Islet of Langerhans (tissue), 1 donor: Measurements from ENCODE around the gene AK5.
A peak's percentile ranks its signal among the peaks of the same experiment; 100 is the strongest.

Source experiments
- FAIRE-seq: peaks from one replicate; lab custom pipeline; 2011; peaks lifted over from hg19 to GRCh38; lab: Jason Lieb, UNC

AK5 gene

DNA sequence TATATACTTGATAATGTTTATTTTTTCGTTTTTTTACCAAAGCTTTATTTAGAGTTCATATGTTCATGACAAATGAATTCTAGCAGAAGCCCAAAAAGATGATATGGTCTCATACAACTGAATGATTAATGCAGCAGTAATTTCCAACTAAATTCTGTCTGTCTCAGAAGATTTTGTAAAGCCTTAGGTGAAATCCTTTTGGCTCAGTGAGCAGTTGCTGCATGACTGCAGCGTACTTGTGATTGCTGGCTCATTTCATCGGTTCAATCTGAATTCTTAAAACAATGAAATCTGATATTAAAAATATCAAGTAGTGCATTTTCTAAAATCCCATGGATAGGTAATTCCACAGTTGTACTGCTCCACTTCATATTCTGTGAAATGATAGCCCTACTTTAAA lies 73.2 kb downstream of the AK5 start:
- no peak for FAIRE-seq

DNA sequence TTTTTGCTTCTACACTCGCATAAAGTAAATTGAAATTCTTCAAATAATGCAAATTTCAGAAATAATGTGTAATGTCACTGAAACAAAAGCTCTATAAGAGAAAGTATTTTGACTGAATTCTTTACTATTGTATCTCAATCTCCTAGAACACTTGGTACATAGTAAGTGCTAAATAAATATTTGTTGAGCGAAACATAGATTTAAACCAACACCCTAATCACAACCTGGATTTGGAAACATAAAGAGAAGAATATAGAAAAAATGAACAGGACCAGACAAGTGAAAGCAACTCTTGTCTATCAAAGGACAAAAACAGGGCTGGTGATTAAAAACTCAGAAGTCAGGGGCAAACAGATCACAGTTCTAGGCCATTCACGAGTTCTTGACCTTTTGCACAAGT lies 74.3 kb downstream of the AK5 start:
- FAIRE-seq, result no peak

DNA sequence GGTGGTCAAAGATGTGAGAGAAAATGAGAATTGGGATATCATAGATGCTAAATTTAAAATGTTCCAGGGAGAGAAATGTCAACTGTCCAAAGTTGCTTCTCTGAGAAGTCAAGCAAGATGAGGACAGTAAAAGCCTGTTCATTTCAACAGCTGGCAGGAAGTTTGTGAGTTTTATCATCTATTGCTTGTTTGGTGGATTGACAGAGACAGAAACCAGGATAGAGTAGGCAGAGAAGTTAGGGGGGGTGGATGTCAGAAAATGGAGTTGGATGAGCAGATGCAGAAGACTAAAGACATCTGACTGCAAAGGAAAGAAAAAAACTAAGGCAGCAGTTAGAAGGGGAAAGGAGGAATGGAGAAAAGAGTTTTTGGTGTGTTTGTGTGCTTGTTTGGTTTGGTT lies 78.4 kb downstream of the AK5 start:
- FAIRE-seq, result no peak

DNA sequence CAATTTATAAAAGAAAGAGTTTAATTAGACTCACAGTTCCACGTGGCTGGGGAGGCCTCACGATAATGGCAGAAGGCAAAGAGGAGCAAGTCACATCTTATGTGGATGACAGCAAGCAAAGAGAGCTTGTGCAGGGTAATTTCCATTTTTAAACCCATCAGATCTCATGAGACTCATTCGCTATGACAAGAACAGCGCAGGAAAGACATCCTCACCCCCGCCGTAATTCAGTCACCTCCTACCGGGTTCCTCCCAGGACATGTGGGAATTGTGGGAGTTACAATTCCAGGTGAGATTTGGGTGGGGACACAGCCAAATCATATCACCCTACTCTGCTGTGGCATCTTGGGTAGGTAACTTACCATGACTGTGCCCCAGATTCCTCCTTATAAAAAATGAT lies 79.8 kb downstream of the AK5 start:
- FAIRE-seq, result no peak

DNA sequence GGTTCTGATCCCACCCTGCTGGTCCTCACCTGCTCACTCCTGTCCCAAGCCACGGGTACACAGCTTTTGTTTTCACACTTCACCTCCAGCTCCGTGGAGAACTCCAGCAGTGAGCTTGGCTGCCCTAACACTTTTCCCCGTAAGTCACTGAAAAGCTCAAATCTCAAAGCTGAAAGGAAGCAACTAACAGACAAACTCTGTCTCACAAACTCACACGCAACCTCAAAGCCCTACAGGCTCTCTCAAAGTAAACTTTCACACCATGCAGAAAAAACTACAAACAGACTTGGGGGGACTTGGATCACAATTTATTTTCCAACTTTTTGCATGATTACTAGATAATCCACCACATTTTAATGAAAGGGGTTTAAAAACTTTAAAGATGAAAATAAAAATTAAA lies 88.3 kb downstream of the AK5 start:
- FAIRE-seq, result no peak

DNA sequence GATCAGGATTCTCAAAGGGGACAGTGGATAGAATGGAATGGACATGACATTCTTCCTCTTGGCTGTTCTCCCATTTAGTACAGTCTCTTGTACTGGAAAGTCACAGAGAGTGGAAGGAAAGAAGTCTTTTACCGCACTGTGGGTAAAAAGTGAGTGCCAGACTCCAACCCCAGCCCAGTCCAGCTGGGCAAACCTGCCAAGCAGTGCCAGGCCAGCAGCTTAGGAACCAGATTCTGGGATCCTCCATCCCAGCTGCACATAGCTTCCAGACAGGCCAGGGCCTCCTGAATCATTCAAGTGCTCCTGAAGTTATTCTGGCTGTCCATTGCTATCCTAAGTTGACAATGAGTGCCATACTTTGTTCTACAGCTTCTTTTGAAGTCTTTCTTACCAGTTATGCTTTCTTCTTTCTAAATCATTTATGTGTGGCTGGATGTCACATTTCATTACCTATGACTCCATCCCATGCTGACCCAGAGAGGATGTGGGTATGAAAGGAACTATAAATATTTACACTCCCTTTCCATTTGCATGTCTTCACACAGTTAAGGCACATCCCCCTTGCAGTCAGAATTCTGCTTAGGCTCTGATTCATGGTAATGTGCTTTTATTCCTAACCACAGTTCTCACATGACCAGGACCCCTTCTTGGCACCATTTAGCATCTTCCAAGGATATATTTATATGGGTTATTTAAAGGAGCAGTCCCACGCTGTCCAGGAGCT lies 88.9 kb downstream of the AK5 start:
- FAIRE-seq, result no peak

DNA sequence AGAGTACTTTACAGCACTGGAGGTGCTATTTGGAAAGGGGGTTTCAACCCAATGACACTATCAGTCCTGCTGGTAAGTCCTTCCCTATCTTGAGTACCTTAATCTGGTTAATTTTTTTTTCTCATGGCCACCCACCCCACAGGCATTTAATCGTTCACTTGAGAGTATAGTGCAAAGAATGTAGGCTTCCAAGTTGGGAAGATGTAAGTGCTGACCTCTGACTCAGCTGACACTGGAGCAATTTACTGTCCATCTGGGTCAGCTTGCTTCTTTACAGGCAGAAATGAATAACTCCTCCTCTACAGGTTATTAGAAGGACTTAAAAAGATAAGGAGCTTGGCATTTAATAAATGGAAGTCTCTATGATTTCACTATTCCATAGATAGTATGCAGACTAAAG lies 89.6 kb downstream of the AK5 start:
- no peak for FAIRE-seq

GRCh38 chr1:77373702-77374101 lies 91.9 kb downstream of the AK5 start:
- no peak for FAIRE-seq

DNA sequence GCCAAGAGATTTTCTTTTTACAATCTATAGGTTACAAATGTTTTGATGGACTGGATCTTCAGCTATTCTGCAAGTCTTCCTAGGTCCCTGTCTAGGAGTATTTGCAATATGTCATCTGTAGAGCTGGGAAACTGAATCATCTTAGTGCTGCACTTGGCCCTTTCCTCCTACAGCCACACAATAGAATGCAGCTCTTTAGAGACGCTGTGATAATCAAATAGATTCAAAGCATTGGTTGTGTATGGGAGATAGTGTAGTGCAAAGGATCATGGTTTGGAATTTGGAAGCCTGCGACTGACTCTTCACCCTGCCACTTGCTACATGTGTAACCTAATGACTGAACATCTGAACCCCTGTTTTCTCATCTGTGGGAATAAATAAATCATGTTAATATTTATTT lies 93.7 kb downstream of the AK5 start:
- no peak for FAIRE-seq

GRCh38 chr1:77375990-77376389 lies 94.2 kb downstream of the AK5 start:
- no peak for FAIRE-seq

GRCh38 chr1:77378723-77379535 lies 97.1 kb downstream of the AK5 start:
- no peak for FAIRE-seq

- no peak for FAIRE-seq
Observed at GRCh38 chr1:77382366-77382765, 100.5 kb downstream of the AK5 start.

GRCh38 chr1:77383236-77383635 lies 101.4 kb downstream of the AK5 start:
- no peak for FAIRE-seq

DNA sequence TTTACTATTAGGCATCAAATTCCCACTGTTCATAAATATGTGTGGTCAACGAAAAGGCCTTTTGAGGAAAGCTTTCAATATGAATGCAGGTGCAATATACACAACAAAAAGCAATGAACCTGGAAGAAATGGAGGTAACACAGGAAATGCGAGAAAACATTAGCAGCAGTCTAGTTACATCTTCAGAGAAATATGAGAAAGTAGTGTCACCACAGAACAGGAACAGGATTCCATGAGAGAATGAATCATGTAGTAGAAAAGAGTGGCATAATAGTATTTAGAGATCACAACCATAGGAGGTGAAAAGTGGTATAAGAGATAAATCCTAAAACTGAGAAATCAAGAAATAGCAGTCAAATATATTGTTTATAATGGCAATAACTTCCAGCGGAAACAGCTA lies 103.7 kb downstream of the AK5 start:
- FAIRE-seq, result no peak

DNA sequence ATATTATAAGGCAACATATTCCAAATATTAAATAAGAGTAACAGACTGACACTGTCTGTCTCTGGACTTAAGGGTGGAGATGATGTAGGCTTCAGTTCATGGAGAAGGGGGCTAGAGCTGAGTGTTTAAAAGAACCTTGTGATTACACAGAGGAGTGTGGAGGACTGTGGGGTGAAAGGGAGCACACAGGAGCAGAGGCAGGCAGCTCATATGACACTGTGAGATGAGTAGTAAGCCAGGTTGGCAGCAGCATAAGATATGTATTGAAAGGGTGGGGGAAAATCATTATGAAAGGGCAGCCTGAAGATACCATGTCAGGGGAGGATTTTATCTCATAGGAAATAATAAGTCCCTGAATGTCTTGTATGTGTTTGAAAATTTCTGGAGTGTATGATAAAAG lies 104.5 kb downstream of the AK5 start:
- no peak for FAIRE-seq

GRCh38 chr1:77387553-77387952 lies 105.7 kb downstream of the AK5 start:
- peak; percentile 91 for FAIRE-seq

DNA sequence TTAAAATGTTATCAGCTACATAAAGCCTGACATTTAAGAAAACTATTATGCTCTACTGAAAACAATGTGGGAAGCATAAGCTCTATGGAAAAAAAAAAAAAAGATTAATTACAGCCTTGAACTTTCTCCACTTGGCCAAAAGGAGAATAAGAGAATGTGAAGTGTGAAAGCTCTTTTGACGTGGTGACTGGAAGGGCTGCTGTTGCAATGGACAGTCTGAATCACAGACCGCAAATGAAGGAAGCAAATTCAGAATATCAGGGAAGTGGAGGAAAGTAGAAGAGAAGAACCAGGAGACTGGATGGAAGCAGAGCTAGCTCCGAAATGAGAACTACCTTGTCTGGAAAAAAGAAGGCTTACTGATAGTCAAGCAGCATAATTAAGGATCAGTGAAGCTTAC lies 106.8 kb downstream of the AK5 start:
- no peak for FAIRE-seq

- no peak for FAIRE-seq
Observed at GRCh38 chr1:77392486-77392885, 110.7 kb downstream of the AK5 start.

DNA sequence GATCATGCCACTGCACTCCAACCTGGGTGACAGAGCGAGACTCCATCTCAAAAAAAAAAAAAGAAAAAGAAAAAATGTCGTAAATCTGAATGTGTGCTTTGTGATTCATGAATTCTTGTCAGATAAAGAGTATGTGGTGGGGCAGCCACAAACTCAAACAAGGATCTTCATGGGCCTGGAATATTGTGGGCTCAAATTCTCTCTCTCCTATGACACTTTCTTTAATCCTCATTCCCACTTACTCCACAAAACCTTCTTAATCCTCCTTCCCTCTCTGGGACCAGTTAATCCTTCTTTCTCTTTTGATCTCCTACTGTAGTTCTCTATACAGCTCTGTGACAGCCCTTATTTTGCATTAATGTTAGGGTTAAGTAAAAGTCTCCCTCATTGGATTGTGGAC lies 112.3 kb downstream of the AK5 start:
- FAIRE-seq, result no peak

DNA sequence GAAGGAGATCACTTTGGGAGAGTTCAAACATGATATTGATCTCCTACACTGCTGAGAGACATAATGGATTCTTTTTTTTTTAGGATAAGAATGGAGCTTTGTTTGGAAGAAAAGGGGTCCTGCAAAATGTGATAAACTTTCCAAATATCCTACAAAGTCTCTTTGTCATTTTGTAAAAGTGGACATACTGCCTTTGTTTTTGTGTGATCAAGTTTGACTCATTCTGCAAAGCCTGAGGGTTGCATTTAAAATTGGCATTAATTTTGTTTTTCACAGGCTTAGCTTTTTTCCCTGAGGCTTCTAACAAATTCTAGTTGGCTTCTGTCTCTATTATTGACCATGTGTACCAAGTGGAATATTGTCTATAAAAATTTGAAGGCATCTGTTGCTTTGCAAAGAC lies 113.2 kb downstream of the AK5 start:
- no peak for FAIRE-seq

- no peak for FAIRE-seq
Observed at GRCh38 chr1:77398152-77398551, 116.3 kb downstream of the AK5 start.

GRCh38 chr1:77399250-77400086 lies 117.6 kb downstream of the AK5 start:
- FAIRE-seq, result no peak

DNA sequence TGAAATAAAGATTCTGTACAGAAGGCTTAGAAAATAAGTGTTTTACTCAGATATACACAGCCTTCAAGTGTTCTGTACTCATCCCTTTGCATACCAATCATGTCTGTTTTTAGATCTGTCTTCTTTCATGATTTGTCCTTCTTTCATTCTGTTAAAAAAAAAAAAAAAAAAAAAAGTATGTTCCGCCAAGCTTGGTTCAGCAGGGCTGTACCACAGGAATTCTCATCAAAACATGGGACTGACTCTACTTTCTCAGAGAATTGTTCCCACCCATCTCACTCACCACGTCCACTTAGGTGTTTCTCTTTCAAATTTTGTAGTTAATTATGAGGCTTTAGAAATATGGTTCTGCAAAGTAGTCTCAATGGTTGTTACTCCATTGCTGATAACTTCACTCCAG lies 119.0 kb downstream of the AK5 start:
- FAIRE-seq, result no peak
